GM12878 (cell line): ENCODE measurements around the gene OR6B3. TPM values are rescaled to one million over a fixed set of nuclear protein-coding genes. Genes with fewer than 3 reads are reported as not detected.

Experiments used
- ATAC-seq: fragments of 200-7000 bp; cut with Tn5 transposase; 3 replicates; pipeline ENCODE4 v1.9.1; 2020; ENCODE audit warnings: mild to moderate bottlenecking, moderate library complexity
- BruUV-seq: library from RNA; stranded (reverse); fragments of 400-500 nt; replicated peaks from 2 replicates; lab custom pipeline; 2021; lab: Mats Ljungman, UMichigan
- CTCF ChIA-PET: fragments of 300-600 bp; sonication (Branson Sonifier 250); formaldehyde crosslinking; extraction: SDS; loops from one replicate; lab custom pipeline; 2021; ENCODE audit warnings: inconsistent platforms; lab: Yijun Ruan, JAX
- POLR2A ChIA-PET: fragments of 350-600 bp; formaldehyde crosslinking; extraction: SDS; loops from one replicate; lab custom pipeline; 2021; ENCODE audit warnings: inconsistent platforms; lab: Charles Lee
- RAD21 ChIA-PET: fragments of 300-600 bp; sonication (Branson Sonifier 250); formaldehyde crosslinking; loops from one replicate; lab custom pipeline; 2023; ENCODE audit warnings: antibody characterized with exemption; ENCODE audit not compliant: unreplicated experiment; lab: Charles Lee
- SMC1A ChIA-PET: fragments of 300-600 bp; sonication (Branson Sonifier 250); formaldehyde crosslinking; loops from one replicate; lab custom pipeline; 2023; ENCODE audit not compliant: unreplicated experiment, uncharacterized antibody; lab: Charles Lee
- DNase-seq: peaks from one replicate; pipeline ENCODE4 v3.0.0-alpha.2; 2011; ENCODE audit warnings: low read depth, low spot score
- FAIRE-seq: peaks from 3 replicates; lab custom pipeline; 2011; peaks lifted over from hg19 to GRCh38; lab: Jason Lieb, UNC
- H2AFZ ChIP-seq: 2 replicates; pipeline ENCODE4 v1.6.0; 2011; ENCODE audit warnings: low read depth, low read length, control low read depth; ENCODE audit not compliant: control insufficient read depth
- H3K27ac ChIP-seq: 2 replicates; pipeline ENCODE4 v1.5.1; 2011; ENCODE audit warnings: control low read depth; ENCODE audit not compliant: control insufficient read depth, insufficient read depth
- H3K27me3 ChIP-seq, 2 experiments: replicated peaks in 1 of 2; 2 replicates each; pipeline versions ENCODE4 v1.6.0 to v1.6.1; 2011; ENCODE audit warnings: low read length in 1 of 2; ENCODE audit not compliant: control insufficient read depth in 2 of 2, insufficient read depth in 2 of 2
- H3K36me3 ChIP-seq, 2 experiments: 2 replicates each; pipeline ENCODE4 v1.5.1; 2011; ENCODE audit warnings: low read length in 1 of 2; ENCODE audit not compliant: control insufficient read depth in 2 of 2, insufficient read depth in 2 of 2
- H3K4me1 ChIP-seq: 2 replicates; pipeline ENCODE4 v1.6.1; 2011; ENCODE audit warnings: mild to moderate bottlenecking, low read length, moderate library complexity, mixed read lengths; ENCODE audit not compliant: control insufficient read depth, insufficient read depth
- H3K4me2 ChIP-seq: 2 replicates; pipeline ENCODE4 v1.6.0; 2011; ENCODE audit warnings: control low read depth; ENCODE audit not compliant: control insufficient read depth, insufficient read depth
- H3K4me3 ChIP-seq: fragments of 200-600 bp; sonication (generic); 2 replicates; pipeline ENCODE4 v1.5.1; 2016
- H3K79me2 ChIP-seq: 2 replicates; pipeline ENCODE4 v1.6.0; 2011; ENCODE audit warnings: low read length; ENCODE audit not compliant: control insufficient read depth, insufficient read depth
- H3K9ac ChIP-seq: 2 replicates; pipeline ENCODE4 v1.8.0; 2011; ENCODE audit warnings: low read length, control low read depth, mixed read lengths; ENCODE audit not compliant: control insufficient read depth, insufficient read depth
- H3K9me3 ChIP-seq: replicated peaks from 3 replicates; pipeline ENCODE4 v1.5.1; 2011; ENCODE audit warnings: mild to moderate bottlenecking, low read length; ENCODE audit not compliant: control insufficient read depth, insufficient read depth
- H4K20me1 ChIP-seq: 2 replicates; pipeline ENCODE4 v1.6.0; 2011; ENCODE audit not compliant: control insufficient read depth, insufficient read depth
- CHD1 ChIP-seq: IDR thresholded peaks from 2 replicates; pipeline ENCODE4 v1.6.1; 2012; ENCODE audit warnings: low read depth, low read length, improper control_type of control experiment
- E4F1 ChIP-seq: fragments of 450-650 bp; IDR thresholded peaks from 2 replicates; pipeline ENCODE4 v1.6.1; 2018; ENCODE audit warnings: borderline replicate concordance, mild to moderate bottlenecking; ENCODE audit not compliant: partially characterized antibody
- FOXK2 ChIP-seq: fragments of 450-650 bp; IDR thresholded peaks from 2 replicates; pipeline ENCODE4 v1.6.1; 2017; ENCODE audit warnings: mild to moderate bottlenecking, moderate library complexity
- GABPA ChIP-seq: IDR thresholded peaks from 2 replicates; pipeline ENCODE4 v1.6.1; 2014; ENCODE audit warnings: antibody characterized with exemption, low read depth, mild to moderate bottlenecking, inconsistent platforms
- HDAC2 ChIP-seq: fragments of 200-600 bp; sonication (generic); IDR thresholded peaks from 2 replicates; pipeline ENCODE4 v1.6.1; 2017
- HSF1 ChIP-seq: fragments of 150-350 bp; IDR thresholded peaks from 2 replicates; pipeline ENCODE4 v1.6.1; 2014; ENCODE audit warnings: mild to moderate bottlenecking, low read depth, low read length
- IRF3 ChIP-seq: fragments of 450-650 bp; IDR thresholded peaks from 2 replicates; pipeline ENCODE4 v1.6.1; 2014; ENCODE audit warnings: mild to moderate bottlenecking
- NBN ChIP-seq: fragments of 450-650 bp; IDR thresholded peaks from 2 replicates; pipeline ENCODE4 v1.6.1; 2016
- PKNOX1 ChIP-seq: fragments of 450-650 bp; IDR thresholded peaks from 2 replicates; pipeline ENCODE4 v1.6.1; 2016; ENCODE audit warnings: mild to moderate bottlenecking
- SMAD1 ChIP-seq: fragments of 450-650 bp; IDR thresholded peaks from 2 replicates; pipeline ENCODE4 v1.6.1; 2018; ENCODE audit warnings: mild to moderate bottlenecking, low read depth; ENCODE audit not compliant: partially characterized antibody
- SMAD5 ChIP-seq: IDR thresholded peaks from 2 replicates; pipeline ENCODE4 v1.6.1; 2016; ENCODE audit warnings: antibody characterized with exemption, low read depth
- SP1 ChIP-seq: IDR thresholded peaks from one replicate; pipeline ENCODE4 v1.6.1; 2011; ENCODE audit warnings: low read depth, low read length
- TCF7 ChIP-seq: IDR thresholded peaks from 2 replicates; pipeline ENCODE4 v1.6.1; 2014; ENCODE audit warnings: antibody characterized with exemption, borderline replicate concordance
- ZNF217 ChIP-seq: fragments of 450-650 bp; IDR thresholded peaks from 2 replicates; pipeline ENCODE4 v1.6.1; 2017; ENCODE audit warnings: antibody characterized with exemption, mild to moderate bottlenecking
- ZNF622 ChIP-seq: fragments of 450-650 bp; IDR thresholded peaks from 2 replicates; pipeline ENCODE4 v1.6.1; 2017; ENCODE audit warnings: mild to moderate bottlenecking, inconsistent platforms
- ZNF687 ChIP-seq: fragments of 450-650 bp; IDR thresholded peaks from 2 replicates; pipeline ENCODE4 v1.6.1; 2017; ENCODE audit warnings: mild to moderate bottlenecking, moderate library complexity
- WGBS: methylation state at CpG from one replicate; pipeline ENCODE4 v1.1.6; 2016; ENCODE audit warnings: low lambda C conversion rate; ENCODE audit not compliant: insufficient replicate concordance, insufficient coverage; ENCODE audit errors: missing lambda C conversion rate; 5-methylcytosine and 5-hydroxymethylcytosine counted together
- in situ Hi-C: fragments of 300-500 bp; cut with MboI; formaldehyde crosslinking; loops from 9 replicates; pipeline ENCODE4 v1.14.3; 2018; ENCODE audit warnings: mixed read lengths
- intact Hi-C: fragments of 100-400 bp; cut with micrococcal nuclease; formaldehyde crosslinking; loops from one replicate; pipeline ENCODE4 v1.14.2; 2022; ENCODE audit not compliant: unreplicated experiment
- polyA plus RNA-seq, 11 experiments: library from polyadenylated mRNA; depleted of rRNA in 4 of 11; unstranded in 6 of 11; stranded (reverse) in 5 of 11; fragments of >200 nt; fragmentation: Nextera tagmentation in 4 of 11; fragmentation: Illumina TruSeq in 1 of 11; extraction: Ambion mirVana in 4 of 11; extraction: Trizol in 1 of 11; gene quantifications; 1 replicate in 1 of 11; 2 replicates in 10 of 11; pipeline versions ENCODE4 v1.2.1 to v1.2.3, GENCODE V29; 2011 to 2016; ENCODE audit warnings: inconsistent platforms in 2 of 11, missing spikeins in 2 of 11, low read depth in 1 of 11
- total RNA-seq, 4 experiments: library from RNA; depleted of rRNA in 3 of 4; stranded (reverse); fragments of >200 nt in 3 of 4; fragmentation: Illumina TruSeq in 1 of 4; extraction: Trizol in 1 of 4; gene quantifications; 2 replicates each; pipeline versions ENCODE4 v1.2.1 to v1.2.3, GENCODE V29; 2013 to 2021

OR6B3 gene
- total and polyA plus RNA-seq, 10 of the 15 experiments (the other 5 are each of a cell fraction or from before 2014, with no cell fraction given): not detected

- POLR2A ChIA-PET: no interaction called here
- TF ChIP-seq SMAD5 (no peak), ZNF622 (no peak), ZNF687 (no peak), IRF3 (no peak), HDAC2 (no peak), TCF7 (no peak), HSF1 (no peak), SP1 (no peak), CHD1 (no peak), PKNOX1 (no peak), FOXK2 (no peak), GABPA (no peak), ZNF217 (no peak), NBN (no peak), E4F1 (no peak), SMAD1 (no peak)
Observed at GRCh38 chr2:240050278-240050677, 3.0 kb downstream of the OR6B3 start.

More at GRCh38 chr2:240050278-240050677, 3.0 kb downstream of the OR6B3 start:
- Histone ChIP-seq H3K27me3 (peaks cover 0 to 2% of the 10 kb centered on the region in 2 experiments; a peak in 2 of 4 replicates), H3K9ac (no peak overlapping the region), H2AFZ (no peak overlapping the region), H3K4me2 (no peak overlapping the region), H3K4me1 (no peaks in the 10 kb centered on the region), H3K4me3 (no peak overlapping the region), H3K36me3 (no peaks in the 10 kb centered on the region), H3K27ac (no peak overlapping the region), H3K9me3 (no peaks in the 10 kb centered on the region), H4K20me1 (no peaks in the 10 kb centered on the region), H3K79me2 (no peaks in the 10 kb centered on the region)
- in situ Hi-C loops: no loop called here
- no peak for DNase-seq
- ChIA-PET CTCF (no interaction called here), RAD21 (no interaction called here), SMC1A (no interaction called here)
- FAIRE-seq: no peak
- WGBS: 44% methylated on average over 12 of the region's 12 CpGs
- no peak for ATAC-seq
- intact Hi-C loops: no loop called here
- BruUV-seq: no TSS peak
